DMS53 treated with DMSO at 0.1 percent for 48 hours (cell line): ENCODE measurements around the gene TRAT1.

Experiments
- DNase-seq: peaks from one replicate; lab custom pipeline; 2025; ENCODE audit not compliant: unreplicated experiment; lab: John Stamatoyannopoulos, UW

The TRAT1 gene

GRCh38 chr3:108849075-108849474 is 26.5 kb downstream of the TRAT1 start:
- no peak for DNase-seq

DNA sequence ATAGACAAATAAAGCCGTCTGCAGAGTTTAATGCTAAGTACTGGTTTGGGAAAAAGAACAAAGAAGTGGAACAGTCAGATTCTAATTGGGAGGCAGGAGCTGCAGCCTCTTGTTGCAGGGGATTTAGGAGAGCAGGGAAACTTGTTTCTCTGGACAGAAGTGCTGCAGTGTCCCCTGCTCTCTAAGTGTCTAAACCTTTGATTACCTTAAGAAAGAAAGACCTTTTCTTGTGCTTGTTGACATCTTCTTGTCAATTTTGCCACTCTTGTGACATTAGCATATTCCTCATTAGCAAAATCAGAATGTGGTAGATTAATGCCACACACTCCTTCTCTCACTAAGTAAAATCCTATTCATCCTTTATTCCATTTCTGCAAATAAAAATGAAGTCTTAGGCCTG is 38.8 kb downstream of the TRAT1 start:
- no peak for DNase-seq

- DNase-seq: peak; percentile 42
These were observed 40.5 kb downstream of the TRAT1 start for GRCh38 chr3:108862865-108863798.

DNA sequence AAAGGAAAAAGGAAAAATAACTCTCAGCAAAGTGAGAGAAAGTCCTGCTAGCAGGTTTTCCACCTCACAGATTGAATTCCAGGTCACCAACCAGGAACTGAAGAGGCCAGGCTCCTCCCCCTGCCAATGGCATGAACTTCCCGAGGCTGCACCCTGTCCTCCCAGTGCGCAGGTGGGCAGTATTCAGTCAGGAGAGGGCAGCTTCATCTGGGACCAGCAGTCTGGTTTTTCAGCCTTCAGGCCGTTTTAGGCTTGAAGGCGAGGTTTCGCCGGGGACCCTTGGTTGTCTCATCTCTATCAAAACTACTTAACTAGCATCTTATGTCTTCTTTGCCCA is 41.2 kb downstream of the TRAT1 start:
- DNase-seq: no peak

- no peak for DNase-seq
These were observed 55.3 kb downstream of the TRAT1 start for GRCh38 chr3:108877901-108878300.

DNA sequence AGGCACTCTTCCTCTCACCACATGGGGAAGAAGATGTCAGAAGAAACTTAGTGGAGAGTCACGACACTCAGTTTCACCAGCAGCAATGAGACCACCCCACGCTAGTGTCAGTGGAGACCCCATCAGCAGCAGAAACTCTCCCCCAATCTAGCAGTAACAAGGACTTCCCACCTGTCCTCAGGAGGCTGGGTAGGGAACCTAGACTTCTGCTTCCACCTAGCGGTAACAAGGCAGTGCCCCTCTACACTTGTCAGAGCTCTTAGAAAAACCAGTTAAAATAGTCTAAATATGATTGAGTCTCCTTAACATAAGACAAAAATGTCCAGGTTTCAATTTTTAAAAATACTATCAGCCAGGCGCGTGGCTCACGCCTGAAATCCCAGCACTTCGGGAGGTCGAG is 57.3 kb downstream of the TRAT1 start:
- DNase-seq: no peak

GRCh38 chr3:108882762-108883161 is 60.2 kb downstream of the TRAT1 start:
- DNase-seq: no peak

GRCh38 chr3:108883373-108883772 is 60.8 kb downstream of the TRAT1 start:
- DNase-seq: no peak

DNA sequence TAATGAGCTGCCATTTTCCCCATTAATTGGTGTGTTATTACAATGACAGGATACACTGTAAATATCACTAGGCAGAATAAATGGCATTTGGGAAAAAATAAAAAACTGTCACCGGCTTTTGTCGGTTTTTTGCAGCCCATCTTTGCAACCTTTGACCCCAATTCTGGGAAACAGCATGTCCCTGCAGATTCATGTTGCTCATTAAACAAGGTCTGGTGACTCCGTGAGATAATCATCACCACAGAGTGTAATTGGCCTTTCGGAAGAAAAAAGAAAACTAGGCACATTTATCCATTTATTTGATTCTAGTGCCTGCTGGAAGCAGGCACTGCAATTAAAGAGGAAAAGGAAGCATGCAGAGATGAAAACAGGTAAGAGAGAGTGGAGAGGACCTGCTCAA is 64.5 kb downstream of the TRAT1 start:
- no peak for DNase-seq

DNA sequence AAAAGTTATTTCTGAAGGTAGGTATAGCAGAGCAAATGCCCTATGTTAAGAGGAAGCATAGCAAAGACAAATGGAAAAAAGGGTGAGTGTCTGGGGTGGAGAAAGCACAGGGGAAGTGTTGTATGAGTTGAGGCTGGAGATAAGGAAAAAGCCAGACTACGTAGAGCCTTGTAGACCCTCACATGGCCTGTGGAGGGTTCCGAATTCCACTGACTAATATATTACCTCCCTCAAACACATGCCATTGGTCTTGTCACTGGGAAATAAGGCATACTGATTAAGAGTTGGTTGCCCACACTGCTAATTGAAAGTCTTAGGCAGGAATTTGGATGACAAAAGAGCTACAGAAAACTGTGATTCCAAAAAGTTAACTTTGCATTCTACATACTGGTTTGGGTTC is 65.2 kb downstream of the TRAT1 start:
- no peak for DNase-seq

GRCh38 chr3:108891833-108892232 is 69.2 kb downstream of the TRAT1 start:
- DNase-seq: no peak

- no peak for DNase-seq
These were observed 72.4 kb downstream of the TRAT1 start for GRCh38 chr3:108894981-108895380.

DNA sequence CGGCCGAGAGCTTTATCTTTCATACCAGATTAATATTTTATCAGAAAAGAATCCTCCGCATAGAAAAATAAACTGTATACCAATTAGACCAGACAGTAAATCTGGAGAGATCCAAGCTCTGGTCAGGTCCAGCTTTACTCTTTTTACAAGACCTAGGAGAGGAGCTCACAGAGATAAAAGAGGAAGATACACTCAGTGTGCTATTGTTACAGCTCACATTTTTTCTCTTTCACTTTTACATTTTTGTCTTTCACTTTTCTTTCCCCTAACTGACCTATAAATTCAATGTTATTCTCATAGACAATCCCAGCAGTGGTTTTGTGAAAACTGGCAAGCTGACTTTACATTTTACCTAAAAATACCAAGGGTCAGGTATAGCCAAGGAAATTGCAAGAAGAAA is 75.3 kb downstream of the TRAT1 start:
- DNase-seq: no peak

GRCh38 chr3:108899530-108899929 is 76.9 kb downstream of the TRAT1 start:
- DNase-seq: no peak
